GM12878 (cell line): Measurements from ENCODE around the gene DIS3L. TPM values are rescaled to one million over a fixed set of nuclear protein-coding genes. Genes with fewer than 3 reads are reported as not detected.
A peak's percentile ranks its signal among the peaks of the same experiment; 100 is the strongest.

Experiments used
- ATAC-seq: fragments of 200-7000 bp; cut with Tn5 transposase; 3 replicates; pipeline ENCODE4 v1.9.1; 2020; ENCODE audit warnings: mild to moderate bottlenecking, moderate library complexity
- BruUV-seq: library from RNA; stranded (reverse); fragments of 400-500 nt; replicated peaks from 2 replicates; lab custom pipeline; 2021; lab: Mats Ljungman, UMichigan
- CTCF ChIA-PET: fragments of 300-600 bp; sonication (Branson Sonifier 250); formaldehyde crosslinking; extraction: SDS; loops from one replicate; lab custom pipeline; 2021; ENCODE audit warnings: inconsistent platforms; lab: Yijun Ruan, JAX
- POLR2A ChIA-PET: fragments of 350-600 bp; formaldehyde crosslinking; extraction: SDS; loops from one replicate; lab custom pipeline; 2021; ENCODE audit warnings: inconsistent platforms; lab: Charles Lee
- RAD21 ChIA-PET: fragments of 300-600 bp; sonication (Branson Sonifier 250); formaldehyde crosslinking; loops from one replicate; lab custom pipeline; 2023; ENCODE audit warnings: antibody characterized with exemption; ENCODE audit not compliant: unreplicated experiment; lab: Charles Lee
- SMC1A ChIA-PET: fragments of 300-600 bp; sonication (Branson Sonifier 250); formaldehyde crosslinking; loops from one replicate; lab custom pipeline; 2023; ENCODE audit not compliant: unreplicated experiment, uncharacterized antibody; lab: Charles Lee
- DNase-seq: peaks from one replicate; pipeline ENCODE4 v3.0.0-alpha.2; 2011; ENCODE audit warnings: low read depth, low spot score
- FAIRE-seq: peaks from 3 replicates; lab custom pipeline; 2011; peaks lifted over from hg19 to GRCh38; lab: Jason Lieb, UNC
- H2AFZ ChIP-seq: 2 replicates; pipeline ENCODE4 v1.6.0; 2011; ENCODE audit warnings: low read depth, low read length, control low read depth; ENCODE audit not compliant: control insufficient read depth
- H3K27ac ChIP-seq: 2 replicates; pipeline ENCODE4 v1.5.1; 2011; ENCODE audit warnings: control low read depth; ENCODE audit not compliant: control insufficient read depth, insufficient read depth
- H3K27me3 ChIP-seq, 2 experiments: replicated peaks in 1 of 2; 2 replicates each; pipeline versions ENCODE4 v1.6.0 to v1.6.1; 2011; ENCODE audit warnings: low read length in 1 of 2; ENCODE audit not compliant: control insufficient read depth in 2 of 2, insufficient read depth in 2 of 2
- H3K36me3 ChIP-seq, 2 experiments: 2 replicates each; pipeline ENCODE4 v1.5.1; 2011; ENCODE audit warnings: low read length in 1 of 2; ENCODE audit not compliant: control insufficient read depth in 2 of 2, insufficient read depth in 2 of 2
- H3K4me1 ChIP-seq: 2 replicates; pipeline ENCODE4 v1.6.1; 2011; ENCODE audit warnings: mild to moderate bottlenecking, low read length, moderate library complexity, mixed read lengths; ENCODE audit not compliant: control insufficient read depth, insufficient read depth
- H3K4me2 ChIP-seq: 2 replicates; pipeline ENCODE4 v1.6.0; 2011; ENCODE audit warnings: control low read depth; ENCODE audit not compliant: control insufficient read depth, insufficient read depth
- H3K4me3 ChIP-seq: fragments of 200-600 bp; sonication (generic); 2 replicates; pipeline ENCODE4 v1.5.1; 2016
- H3K79me2 ChIP-seq: 2 replicates; pipeline ENCODE4 v1.6.0; 2011; ENCODE audit warnings: low read length; ENCODE audit not compliant: control insufficient read depth, insufficient read depth
- H3K9ac ChIP-seq: 2 replicates; pipeline ENCODE4 v1.8.0; 2011; ENCODE audit warnings: low read length, control low read depth, mixed read lengths; ENCODE audit not compliant: control insufficient read depth, insufficient read depth
- H3K9me3 ChIP-seq: replicated peaks from 3 replicates; pipeline ENCODE4 v1.5.1; 2011; ENCODE audit warnings: mild to moderate bottlenecking, low read length; ENCODE audit not compliant: control insufficient read depth, insufficient read depth
- H4K20me1 ChIP-seq: 2 replicates; pipeline ENCODE4 v1.6.0; 2011; ENCODE audit not compliant: control insufficient read depth, insufficient read depth
- HCFC1 ChIP-seq: fragments of 150-350 bp; IDR thresholded peaks from 2 replicates; pipeline ENCODE4 v1.6.1; 2014; ENCODE audit warnings: low read length
- TAF1 ChIP-seq: IDR thresholded peaks from 2 replicates; pipeline ENCODE4 v1.6.1; 2011; ENCODE audit warnings: mild to moderate bottlenecking, low read depth, low read length, borderline replicate concordance
- WGBS: methylation state at CpG from one replicate; pipeline ENCODE4 v1.1.6; 2016; ENCODE audit warnings: low lambda C conversion rate; ENCODE audit not compliant: insufficient replicate concordance, insufficient coverage; ENCODE audit errors: missing lambda C conversion rate; 5-methylcytosine and 5-hydroxymethylcytosine counted together
- in situ Hi-C: fragments of 300-500 bp; cut with MboI; formaldehyde crosslinking; loops from 9 replicates; pipeline ENCODE4 v1.14.3; 2018; ENCODE audit warnings: mixed read lengths
- intact Hi-C: fragments of 100-400 bp; cut with micrococcal nuclease; formaldehyde crosslinking; loops from one replicate; pipeline ENCODE4 v1.14.2; 2022; ENCODE audit not compliant: unreplicated experiment
- polyA plus RNA-seq, 11 experiments: library from polyadenylated mRNA; depleted of rRNA in 4 of 11; unstranded in 6 of 11; stranded (reverse) in 5 of 11; fragments of >200 nt; fragmentation: Nextera tagmentation in 4 of 11; fragmentation: Illumina TruSeq in 1 of 11; extraction: Ambion mirVana in 4 of 11; extraction: Trizol in 1 of 11; gene quantifications; 1 replicate in 1 of 11; 2 replicates in 10 of 11; pipeline versions ENCODE4 v1.2.1 to v1.2.3, GENCODE V29; 2011 to 2016; ENCODE audit warnings: inconsistent platforms in 2 of 11, missing spikeins in 2 of 11, low read depth in 1 of 11
- total RNA-seq, 4 experiments: library from RNA; depleted of rRNA in 3 of 4; stranded (reverse); fragments of >200 nt in 3 of 4; fragmentation: Illumina TruSeq in 1 of 4; extraction: Trizol in 1 of 4; gene quantifications; 2 replicates each; pipeline versions ENCODE4 v1.2.1 to v1.2.3, GENCODE V29; 2013 to 2021
- TF ChIP-seq, protein P1 (sequence below): fragments of 450-650 bp; IDR thresholded peaks from 2 replicates; pipeline ENCODE4 v1.6.1; 2017; ENCODE audit warnings: low read depth, mild to moderate bottlenecking, moderate library complexity
- TF ChIP-seq, protein P2 (sequence below), 3 experiments: IDR thresholded peaks in 2 of 3; conservative IDR thresholded peaks in 1 of 3; 2 replicates each; pipeline ENCODE4 v1.5.1; 2011; ENCODE audit warnings: low read depth in 3 of 3, low read length in 3 of 3, mild to moderate bottlenecking in 3 of 3, control low read depth in 2 of 3, moderate library complexity in 2 of 3, inconsistent platforms in 1 of 3, mixed read lengths in 1 of 3; ENCODE audit not compliant: control insufficient read depth in 2 of 3, insufficient read depth in 1 of 3; ENCODE audit errors: extremely low read depth in 1 of 3
- TF ChIP-seq, protein P3 (sequence below): fragments of 450-650 bp; formaldehyde crosslinking; IDR thresholded peaks from 2 replicates; pipeline ENCODE4 v1.4.0; 2020; ENCODE audit warnings: mild to moderate bottlenecking, moderate library complexity
- TF ChIP-seq, protein P4 (sequence below): fragments of 450-650 bp; IDR thresholded peaks from 2 replicates; pipeline ENCODE4 v1.6.1; 2017; ENCODE audit warnings: mild to moderate bottlenecking

Gene DIS3L
- total and polyA plus RNA-seq, 10 of the 15 experiments (the other 5 are each of a cell fraction or from before 2014, with no cell fraction given), result 7.6 to 33.7 (median 25.5) TPM

DNA sequence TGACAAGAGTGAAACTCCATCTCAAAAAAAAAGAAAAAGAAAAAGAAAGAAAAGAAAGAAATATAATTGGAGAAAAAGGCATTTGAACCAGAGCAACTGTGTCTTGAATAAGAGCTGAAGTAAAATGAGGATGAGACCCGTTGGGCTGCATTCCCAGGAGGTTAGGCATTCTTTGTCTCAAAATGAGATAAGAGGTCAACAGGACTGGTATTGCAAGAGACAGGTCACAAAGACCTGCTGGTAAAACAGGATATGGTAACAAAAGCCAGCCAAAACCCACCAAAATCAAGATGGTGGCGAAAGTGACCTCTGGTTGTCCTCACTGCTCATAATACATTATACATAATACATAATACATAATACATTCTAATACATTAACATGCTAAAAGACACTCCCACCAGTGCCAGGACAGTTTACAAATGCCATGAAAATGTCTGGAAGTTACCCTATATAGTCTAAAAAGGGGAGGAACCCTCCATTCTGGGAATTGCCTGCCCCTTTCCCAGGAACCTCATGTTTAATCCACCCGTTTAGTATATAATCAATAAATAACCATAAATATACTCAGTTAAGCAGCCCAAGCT, 71.7 kb downstream of the DIS3L start (continued):
- TF ChIP-seq, protein P1, sequence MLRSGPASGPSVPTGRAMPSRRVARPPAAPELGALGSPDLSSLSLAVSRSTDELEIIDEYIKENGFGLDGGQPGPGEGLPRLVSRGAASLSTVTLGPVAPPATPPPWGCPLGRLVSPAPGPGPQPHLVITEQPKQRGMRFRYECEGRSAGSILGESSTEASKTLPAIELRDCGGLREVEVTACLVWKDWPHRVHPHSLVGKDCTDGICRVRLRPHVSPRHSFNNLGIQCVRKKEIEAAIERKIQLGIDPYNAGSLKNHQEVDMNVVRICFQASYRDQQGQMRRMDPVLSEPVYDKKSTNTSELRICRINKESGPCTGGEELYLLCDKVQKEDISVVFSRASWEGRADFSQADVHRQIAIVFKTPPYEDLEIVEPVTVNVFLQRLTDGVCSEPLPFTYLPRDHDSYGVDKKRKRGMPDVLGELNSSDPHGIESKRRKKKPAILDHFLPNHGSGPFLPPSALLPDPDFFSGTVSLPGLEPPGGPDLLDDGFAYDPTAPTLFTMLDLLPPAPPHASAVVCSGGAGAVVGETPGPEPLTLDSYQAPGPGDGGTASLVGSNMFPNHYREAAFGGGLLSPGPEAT, result no peak
- TF ChIP-seq, protein P2, sequence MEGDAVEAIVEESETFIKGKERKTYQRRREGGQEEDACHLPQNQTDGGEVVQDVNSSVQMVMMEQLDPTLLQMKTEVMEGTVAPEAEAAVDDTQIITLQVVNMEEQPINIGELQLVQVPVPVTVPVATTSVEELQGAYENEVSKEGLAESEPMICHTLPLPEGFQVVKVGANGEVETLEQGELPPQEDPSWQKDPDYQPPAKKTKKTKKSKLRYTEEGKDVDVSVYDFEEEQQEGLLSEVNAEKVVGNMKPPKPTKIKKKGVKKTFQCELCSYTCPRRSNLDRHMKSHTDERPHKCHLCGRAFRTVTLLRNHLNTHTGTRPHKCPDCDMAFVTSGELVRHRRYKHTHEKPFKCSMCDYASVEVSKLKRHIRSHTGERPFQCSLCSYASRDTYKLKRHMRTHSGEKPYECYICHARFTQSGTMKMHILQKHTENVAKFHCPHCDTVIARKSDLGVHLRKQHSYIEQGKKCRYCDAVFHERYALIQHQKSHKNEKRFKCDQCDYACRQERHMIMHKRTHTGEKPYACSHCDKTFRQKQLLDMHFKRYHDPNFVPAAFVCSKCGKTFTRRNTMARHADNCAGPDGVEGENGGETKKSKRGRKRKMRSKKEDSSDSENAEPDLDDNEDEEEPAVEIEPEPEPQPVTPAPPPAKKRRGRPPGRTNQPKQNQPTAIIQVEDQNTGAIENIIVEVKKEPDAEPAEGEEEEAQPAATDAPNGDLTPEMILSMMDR (IDR thresholded peaks at IDR 0.05 in 2 of 3, conservative IDR thresholded peaks at IDR 0.05 in 1 of 3; ENCODE audit: control insufficient read depth in 2 of 3, extremely low read depth in 1 of 3, insufficient read depth in 1 of 3, low read depth in 3 of 3, low read length in 3 of 3), result no peak

DNA sequence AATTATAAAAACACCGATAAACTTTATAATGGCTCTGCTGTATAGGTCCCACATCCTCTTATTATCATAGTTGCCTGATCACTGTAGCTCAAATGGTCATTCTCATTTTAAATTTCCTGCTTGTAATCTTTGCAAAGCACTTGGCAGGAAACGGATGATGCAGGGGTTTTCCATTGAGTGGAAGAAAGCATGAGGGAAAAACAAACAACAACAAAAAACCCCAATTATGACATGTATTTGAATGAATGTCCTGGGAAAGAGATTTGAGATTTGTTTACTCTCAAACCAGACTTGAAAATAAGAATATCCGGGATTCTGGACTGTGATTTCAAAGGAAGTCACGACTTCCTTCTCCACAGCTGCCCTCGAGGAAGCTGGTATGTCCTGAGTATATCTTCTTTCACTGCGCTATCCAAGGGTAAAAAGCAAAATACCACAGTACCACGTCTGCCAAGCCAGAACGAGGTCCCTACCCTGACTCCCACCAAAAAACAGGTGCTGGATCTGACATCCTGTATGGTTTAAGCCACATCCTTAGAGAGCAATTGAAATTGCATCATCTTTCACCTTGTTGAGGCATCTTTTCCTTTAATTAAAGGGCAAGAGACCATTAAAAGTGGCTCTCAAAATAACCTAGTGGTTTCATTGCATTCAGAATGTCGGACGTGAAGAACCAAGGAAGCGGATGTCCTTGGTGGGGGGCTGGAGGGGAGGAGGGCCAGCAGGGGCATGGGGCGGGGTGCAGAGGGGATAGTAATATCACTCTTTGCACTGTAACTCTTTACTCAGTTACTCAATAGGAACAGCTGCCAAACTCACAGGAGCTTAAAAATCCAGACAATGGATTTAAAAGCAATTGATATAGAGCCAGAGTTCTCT, 76.6 kb downstream of the DIS3L start:
- Histone ChIP-seq H2AFZ (peak overlapping the region; percentile 93), H3K9me3 (peaks cover 2% of the 10 kb centered on the region; the same call in 2 of the 3 replicates), H3K4me3 (peak overlapping the region; percentile 20; the same call in 1 of the 2 replicates), H4K20me1 (no peaks in the 10 kb centered on the region), H3K79me2 (no peaks in the 10 kb centered on the region), H3K9ac (peak overlapping the region; percentile 71), H3K36me3 (no peaks in the 10 kb centered on the region), H3K4me1 (peaks cover 6% of the 10 kb centered on the region), H3K27me3 (no peaks in the 10 kb centered on the region), H3K4me2 (peak overlapping the region; percentile 78), H3K27ac (peak overlapping the region; percentile 96)
- RAD21 ChIA-PET, result interaction anchor here (0.6 to 2.7 kb wide), 4 partner anchors 16 to 1086 kb away, joined by 3 to 9 read pairs (median 6); partner anchors contain the start of gene MAP2K1
- CTCF ChIA-PET, result interaction anchor here (0.8 to 3.6 kb wide), 4 partner anchors 18 to 129 kb away, joined by 3 to 19 read pairs (median 10); partner anchors contain the start of genes MAP2K1 and SNAPC5
- intact Hi-C loops, result no loop called here
- FAIRE-seq (peak; percentile 84), ATAC-seq (peak; percentile 87), DNase-seq (peak; percentile 68)
- BruUV-seq, result TSS peak; percentile 93
- SMC1A ChIA-PET, result interaction anchor here (0.8 to 2.9 kb wide), 6 partner anchors 10 to 54 kb away, joined by 3 to 7 read pairs (median 4); no protein-coding TSS in a partner anchor
- in situ Hi-C loops, result no loop called here
- under 1% methylated on average over 12 of the region's 12 CpGs for WGBS
- POLR2A ChIA-PET, result interaction anchor here (0.6 to 2.7 kb wide), 7 partner anchors 11 to 557 kb away, joined by 3 to 10 read pairs (median 4); partner anchors contain the start of genes MAP2K1 and TIPIN
- TF ChIP-seq, protein P3, sequence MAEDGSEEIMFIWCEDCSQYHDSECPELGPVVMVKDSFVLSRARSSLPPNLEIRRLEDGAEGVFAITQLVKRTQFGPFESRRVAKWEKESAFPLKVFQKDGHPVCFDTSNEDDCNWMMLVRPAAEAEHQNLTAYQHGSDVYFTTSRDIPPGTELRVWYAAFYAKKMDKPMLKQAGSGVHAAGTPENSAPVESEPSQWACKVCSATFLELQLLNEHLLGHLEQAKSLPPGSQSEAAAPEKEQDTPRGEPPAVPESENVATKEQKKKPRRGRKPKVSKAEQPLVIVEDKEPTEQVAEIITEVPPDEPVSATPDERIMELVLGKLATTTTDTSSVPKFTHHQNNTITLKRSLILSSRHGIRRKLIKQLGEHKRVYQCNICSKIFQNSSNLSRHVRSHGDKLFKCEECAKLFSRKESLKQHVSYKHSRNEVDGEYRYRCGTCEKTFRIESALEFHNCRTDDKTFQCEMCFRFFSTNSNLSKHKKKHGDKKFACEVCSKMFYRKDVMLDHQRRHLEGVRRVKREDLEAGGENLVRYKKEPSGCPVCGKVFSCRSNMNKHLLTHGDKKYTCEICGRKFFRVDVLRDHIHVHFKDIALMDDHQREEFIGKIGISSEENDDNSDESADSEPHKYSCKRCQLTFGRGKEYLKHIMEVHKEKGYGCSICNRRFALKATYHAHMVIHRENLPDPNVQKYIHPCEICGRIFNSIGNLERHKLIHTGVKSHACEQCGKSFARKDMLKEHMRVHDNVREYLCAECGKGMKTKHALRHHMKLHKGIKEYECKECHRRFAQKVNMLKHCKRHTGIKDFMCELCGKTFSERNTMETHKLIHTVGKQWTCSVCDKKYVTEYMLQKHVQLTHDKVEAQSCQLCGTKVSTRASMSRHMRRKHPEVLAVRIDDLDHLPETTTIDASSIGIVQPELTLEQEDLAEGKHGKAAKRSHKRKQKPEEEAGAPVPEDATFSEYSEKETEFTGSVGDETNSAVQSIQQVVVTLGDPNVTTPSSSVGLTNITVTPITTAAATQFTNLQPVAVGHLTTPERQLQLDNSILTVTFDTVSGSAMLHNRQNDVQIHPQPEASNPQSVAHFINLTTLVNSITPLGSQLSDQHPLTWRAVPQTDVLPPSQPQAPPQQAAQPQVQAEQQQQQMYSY (CRISPR knock-in tag), result no peak
- TF ChIP-seq TAF1, result peak; percentile 47; the same call in 1 of the 2 replicates
- TF ChIP-seq, protein P4, sequence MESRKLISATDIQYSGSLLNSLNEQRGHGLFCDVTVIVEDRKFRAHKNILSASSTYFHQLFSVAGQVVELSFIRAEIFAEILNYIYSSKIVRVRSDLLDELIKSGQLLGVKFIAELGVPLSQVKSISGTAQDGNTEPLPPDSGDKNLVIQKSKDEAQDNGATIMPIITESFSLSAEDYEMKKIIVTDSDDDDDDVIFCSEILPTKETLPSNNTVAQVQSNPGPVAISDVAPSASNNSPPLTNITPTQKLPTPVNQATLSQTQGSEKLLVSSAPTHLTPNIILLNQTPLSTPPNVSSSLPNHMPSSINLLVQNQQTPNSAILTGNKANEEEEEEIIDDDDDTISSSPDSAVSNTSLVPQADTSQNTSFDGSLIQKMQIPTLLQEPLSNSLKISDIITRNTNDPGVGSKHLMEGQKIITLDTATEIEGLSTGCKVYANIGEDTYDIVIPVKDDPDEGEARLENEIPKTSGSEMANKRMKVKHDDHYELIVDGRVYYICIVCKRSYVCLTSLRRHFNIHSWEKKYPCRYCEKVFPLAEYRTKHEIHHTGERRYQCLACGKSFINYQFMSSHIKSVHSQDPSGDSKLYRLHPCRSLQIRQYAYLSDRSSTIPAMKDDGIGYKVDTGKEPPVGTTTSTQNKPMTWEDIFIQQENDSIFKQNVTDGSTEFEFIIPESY, result peak; percentile 60; the same call in 1 of the 2 replicates
- TF ChIP-seq HCFC1, result no peak
